HG03378 (cell line): Measurements from ENCODE around the gene JUND.

Experiments
- ATAC-seq: cut with Tn5 transposase; IDR thresholded peaks from one replicate; pipeline ENCODE4 v1.9.1; 2021; ENCODE audit warnings: mild to moderate bottlenecking, moderate library complexity; ENCODE audit not compliant: unreplicated experiment

Gene JUND

GRCh38 chr19:18308948-18309325 lies 27.5 kb upstream of the JUND start:
- no peak for ATAC-seq

DNA sequence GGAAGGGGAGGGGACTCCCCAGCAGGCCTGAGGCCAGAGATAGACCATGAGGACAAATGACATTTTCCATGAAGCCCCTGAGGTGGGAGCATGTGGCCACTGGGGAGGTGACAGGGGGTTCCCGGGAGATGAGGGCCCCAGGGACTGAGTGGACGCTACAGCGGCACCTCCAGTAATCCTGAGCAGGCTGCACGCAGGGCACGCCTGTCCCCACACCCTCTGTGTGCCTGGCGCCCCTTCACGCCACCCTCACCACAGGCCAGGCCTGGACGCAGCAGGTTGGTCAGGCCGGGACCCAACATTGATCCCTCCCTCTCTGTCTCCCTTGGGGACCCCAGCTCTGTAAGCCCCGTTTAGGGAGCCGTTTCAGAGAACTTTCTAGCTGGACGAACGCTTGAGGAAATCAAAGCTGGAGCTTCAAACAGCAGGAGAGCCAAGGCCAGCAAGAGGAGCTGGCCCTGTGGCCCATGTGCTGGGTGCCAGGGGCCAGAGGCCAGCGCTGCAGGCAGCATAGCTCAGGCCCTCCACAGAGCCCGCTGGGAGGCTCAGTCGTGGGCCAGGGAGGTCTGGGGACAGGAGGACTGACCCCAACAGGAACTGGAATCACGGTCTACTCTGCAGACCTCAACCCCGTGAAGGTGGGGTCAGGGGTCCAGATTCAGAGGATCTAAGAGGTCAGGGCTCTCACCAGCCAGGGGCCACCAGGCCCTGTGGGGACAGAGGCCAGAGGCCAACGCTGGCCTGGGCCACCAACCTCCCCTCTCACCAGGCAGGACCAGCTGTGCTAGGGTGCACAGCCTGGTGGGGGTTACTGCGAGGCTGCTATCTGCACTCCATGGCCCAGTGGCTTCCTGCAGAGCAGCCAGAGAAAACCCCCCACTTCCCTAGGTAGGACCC lies 26.9 kb upstream of the JUND start:
- no peak for ATAC-seq

GRCh38 chr19:18307271-18307681 lies 25.9 kb upstream of the JUND start:
- ATAC-seq: no peak

DNA sequence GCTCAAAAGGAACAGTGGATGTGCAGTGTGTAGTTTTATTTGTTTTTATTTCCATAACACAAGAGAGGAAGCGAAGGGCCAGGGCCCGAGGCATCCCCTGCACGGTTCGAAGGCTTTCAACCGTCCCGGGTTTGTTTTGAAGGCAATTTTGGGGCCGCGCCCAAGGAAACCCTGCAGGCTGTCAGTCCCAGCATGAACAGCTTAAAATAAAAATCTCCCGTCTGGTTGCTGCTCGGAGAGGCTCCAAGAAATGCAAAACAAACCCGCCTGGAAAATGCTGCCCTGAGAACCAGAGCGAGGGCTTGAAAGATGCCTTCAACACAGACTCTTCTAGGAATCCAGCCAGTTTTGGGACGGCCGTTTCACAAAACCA lies 25.5 kb upstream of the JUND start:
- ATAC-seq: no peak

GRCh38 chr19:18306209-18306887 lies 24.9 kb upstream of the JUND start:
- ATAC-seq: no peak

DNA sequence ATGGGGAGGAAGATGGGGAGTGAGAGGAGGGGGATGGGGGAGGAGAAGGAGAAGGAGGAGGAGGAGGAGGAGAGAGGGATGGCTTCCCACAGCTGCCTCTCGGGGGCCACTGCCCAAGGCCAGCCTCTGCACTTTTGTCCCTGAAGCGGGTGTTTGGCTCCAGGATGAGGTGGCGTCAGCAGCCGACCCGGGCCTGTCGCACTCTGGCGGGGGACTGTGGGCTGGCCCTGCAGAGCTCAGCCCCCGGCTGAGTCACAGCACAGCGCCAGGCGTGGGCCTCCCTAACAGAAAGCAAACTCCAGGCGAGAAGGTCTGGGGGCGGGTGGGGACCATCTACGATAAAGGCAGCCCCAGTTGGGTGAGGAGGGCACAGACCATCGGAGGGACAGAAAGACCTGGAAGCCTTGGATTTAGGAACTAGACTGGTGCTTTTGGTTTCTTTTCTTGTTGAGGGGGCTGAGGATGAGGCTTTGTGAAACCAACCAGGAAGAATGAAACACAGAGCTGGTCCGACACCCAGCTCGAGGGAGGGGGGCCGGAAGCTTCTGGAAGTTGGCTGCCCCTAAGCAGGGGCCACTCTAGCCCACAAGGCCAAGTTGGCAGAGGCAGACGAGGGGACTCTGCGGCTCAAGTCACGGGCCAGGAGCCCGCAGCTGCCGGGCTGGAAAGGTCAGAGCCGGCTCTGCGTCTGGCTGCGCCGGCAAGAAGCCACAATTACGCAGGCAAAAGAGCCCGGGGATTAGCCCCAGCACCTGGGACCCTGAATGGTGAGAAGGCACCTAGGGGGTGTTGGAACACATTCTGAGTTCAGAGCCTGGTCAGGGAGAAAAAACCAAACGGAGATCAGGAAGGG lies 23.3 kb upstream of the JUND start:
- ATAC-seq: no peak

DNA sequence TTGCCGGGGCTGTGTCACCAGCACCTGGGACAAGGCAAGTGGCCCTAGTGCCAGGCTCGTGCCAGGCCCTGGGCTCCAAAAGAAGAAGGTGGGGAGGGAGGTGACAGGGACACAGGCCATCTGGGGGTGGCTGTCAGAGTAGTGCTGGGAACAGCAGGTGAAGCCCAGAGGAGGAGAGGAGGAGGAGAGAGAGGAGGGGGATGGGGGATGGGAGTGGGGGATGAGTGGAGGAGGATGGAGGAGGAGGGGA lies 22.7 kb upstream of the JUND start:
- no peak for ATAC-seq

- ATAC-seq: no peak
Observed at GRCh38 chr19:18301718-18302111, 20.3 kb upstream of the JUND start.

DNA sequence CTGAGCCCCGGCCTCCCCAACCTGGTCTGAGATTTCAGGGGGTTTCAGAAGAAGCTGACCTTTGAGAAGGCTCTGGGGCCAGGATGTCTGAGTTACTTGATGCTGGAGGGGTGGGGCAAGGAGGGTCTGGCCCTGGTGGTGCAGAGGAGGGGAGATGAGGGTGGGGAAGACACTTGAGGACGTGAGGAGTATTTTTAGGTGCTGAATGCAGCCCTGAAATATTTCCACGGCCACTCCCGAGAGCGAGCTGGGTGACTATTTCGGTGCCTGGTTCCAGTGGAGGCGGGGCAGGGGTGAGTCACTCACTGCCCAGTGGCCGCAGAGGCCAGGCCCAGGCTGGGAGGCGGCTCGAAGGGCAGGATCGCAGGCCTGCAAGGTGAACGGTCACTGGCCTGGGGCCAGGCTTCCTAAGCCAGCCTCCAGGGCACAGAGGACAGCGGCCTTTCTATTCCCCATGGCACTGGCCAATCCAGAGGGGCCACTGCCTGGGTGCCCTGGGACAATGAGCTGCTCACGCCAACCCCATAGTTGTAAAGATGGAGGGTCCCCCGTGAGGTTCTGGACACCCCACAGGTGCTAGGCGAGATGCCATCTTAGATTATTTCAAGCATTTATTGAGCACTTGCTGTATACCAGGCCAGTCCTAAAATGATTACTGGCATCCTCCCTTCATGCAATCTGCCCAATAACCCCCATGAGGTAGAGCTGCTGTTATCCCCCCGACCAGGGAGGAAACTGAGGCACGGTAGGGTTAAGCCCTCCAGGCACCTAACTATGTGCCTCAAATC lies 19.7 kb upstream of the JUND start:
- no peak for ATAC-seq

GRCh38 chr19:18299654-18300053 lies 18.2 kb upstream of the JUND start:
- no peak for ATAC-seq

GRCh38 chr19:18298601-18299000 lies 17.2 kb upstream of the JUND start:
- ATAC-seq: no peak

DNA sequence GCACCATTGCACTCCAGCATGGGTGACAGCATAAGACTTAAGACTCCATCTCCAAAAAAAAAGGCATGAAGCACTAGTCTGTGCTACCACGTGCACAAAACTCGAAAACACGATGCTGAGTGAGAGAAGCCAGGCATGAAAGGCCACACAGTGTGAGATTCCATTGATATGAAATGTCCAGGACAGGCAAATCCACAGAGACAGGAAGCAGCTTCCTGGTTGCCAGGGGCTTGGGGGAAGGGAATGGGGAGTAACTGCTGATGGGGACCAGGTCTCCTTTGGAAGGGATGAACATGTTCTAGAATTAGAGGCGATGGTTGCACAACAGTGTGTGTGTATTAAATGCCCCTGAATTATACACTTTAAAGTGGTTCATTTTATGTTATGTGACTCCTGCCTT lies 15.9 kb upstream of the JUND start:
- no peak for ATAC-seq

DNA sequence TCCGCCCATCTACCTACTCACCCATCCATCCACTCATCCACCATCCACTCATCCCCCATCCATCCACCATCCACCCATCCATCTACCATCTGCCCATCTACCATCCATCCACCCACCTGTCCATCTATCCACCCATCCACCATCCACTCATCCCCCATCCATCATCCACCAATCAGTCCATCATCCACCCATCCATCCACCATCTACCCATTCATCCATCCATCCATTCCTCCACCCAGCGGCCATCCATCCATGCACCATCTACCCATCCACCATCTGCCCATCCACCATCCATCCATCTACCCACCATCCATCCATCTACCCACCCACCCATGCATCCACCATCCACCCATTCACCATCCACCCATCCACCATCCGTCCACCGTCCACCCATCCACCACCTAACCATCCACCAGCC lies 13.6 kb upstream of the JUND start:
- no peak for ATAC-seq

DNA sequence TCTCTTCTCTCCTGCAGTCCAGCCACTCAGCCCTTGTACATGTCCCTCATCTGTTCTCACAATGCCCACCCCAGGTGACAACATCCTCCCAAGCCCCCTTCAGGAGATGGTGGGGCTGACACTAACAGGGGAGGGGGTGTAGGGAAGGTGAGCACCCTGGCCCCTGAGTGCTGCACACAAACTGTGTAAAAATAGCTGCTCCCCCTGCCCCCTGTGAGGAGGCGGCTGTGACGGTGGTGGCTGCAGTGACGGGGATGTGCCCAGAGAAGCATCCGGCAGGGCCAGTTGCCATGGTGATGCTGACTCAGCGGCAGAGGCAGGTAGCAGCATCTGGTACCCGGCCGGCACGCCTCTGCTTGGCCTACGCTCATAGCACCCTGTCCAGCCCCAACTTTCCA lies 13.0 kb upstream of the JUND start:
- no peak for ATAC-seq

DNA sequence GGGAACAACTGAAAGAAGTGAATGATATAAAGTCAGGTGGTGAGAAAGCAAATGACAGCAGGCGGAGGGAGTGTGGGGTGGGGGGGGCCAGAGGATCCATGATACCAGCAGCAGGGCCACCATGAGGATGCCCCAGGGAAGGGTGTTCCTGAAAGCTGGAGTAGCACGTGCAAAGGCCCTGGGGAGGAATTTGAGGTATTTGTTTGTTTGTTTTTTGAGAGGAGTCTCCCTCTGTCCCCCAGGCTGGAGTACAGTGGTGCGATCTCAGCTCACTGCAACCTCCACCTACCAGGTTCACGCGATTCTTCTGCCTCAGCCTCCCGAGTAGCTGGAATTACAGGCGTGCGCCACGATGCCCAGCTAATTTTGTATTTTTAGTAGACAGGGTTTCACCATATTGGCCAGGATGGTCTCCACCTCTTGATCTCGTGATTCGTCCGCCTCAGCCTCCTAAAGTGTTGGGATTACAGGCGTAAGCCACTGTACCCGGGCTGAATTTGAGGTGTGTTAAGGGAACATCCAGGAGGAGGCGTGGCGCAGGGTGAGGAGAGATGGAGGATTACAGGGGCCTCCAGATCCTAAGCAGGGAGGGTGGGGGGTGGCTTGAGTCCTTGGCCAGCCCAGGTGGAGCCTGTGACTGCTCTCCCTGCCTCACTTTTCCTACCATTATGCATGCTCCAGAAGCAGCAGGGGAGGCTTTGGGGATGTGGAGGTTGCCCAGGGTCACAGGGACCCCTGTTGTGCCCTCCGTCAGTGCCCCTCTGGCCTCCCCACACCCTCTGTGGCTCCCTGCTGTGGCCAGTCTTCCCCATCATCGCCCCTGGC lies 12.4 kb upstream of the JUND start:
- no peak for ATAC-seq

DNA sequence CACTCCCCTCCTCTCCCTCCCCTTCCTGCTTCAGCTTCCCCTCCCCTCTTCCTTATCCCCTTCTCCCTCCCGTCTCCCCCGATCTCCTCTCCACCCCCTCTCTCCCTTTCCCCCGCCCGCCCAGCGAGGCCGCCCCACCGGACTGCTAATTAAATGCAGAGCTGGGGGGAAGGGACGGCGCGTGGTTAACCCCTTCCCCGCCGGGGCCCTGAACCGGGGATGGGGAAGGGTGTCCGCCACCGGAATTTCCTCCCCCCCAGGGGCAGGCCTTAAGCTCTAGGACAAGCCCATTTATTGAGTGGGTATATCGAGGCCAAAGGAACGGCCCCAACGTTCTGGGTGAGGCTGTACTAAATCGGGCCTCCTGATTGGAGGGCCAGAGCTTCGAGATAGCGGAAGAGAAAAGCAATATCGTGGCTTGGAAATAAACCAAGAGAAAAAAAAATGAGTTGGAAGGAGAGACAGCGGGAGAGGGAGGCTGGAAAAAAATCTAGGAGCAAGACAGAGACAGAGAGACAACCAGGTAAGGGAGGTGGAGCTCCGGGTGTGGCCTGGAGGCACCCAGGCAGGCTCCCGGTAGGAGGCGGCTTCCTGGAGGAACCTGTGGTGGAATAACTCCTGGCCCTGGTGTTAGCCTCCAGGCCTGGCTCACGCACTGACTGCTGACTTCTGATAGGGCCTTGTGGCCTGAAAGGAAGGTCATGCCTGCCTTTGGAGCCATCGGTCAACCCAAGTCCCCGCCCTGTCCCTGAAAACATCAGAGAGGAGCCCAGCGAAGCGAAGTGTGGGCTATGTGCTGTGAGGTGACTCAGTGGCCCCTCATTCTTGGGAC lies 11.6 kb upstream of the JUND start:
- ATAC-seq: no peak

- ATAC-seq: no peak
Observed at GRCh38 chr19:18292462-18292809, 11.0 kb upstream of the JUND start.

GRCh38 chr19:18291590-18292461 lies 10.4 kb upstream of the JUND start:
- no peak for ATAC-seq
